Peyer's patch (tissue), 4 donors: ENCODE results near the gene ARHGAP26.

Experiments
- CTCF ChIP-seq, 6 experiments: fragments of 450-650 bp in 4 of 6; fragments of 200-600 bp in 2 of 6; sonication (generic) in 1 of 6; IDR thresholded peaks; one replicate each; pipeline ENCODE4 v1.5.1; 2017 to 2019; ENCODE audit warnings: antibody characterized with exemption in 6 of 6, mild to moderate bottlenecking in 3 of 6, moderate library complexity in 1 of 6
- POLR2A ChIP-seq, 2 donors: fragments of 450-650 bp; IDR thresholded peaks; one replicate each; pipeline ENCODE4 v1.5.1; 2017; ENCODE audit warnings: antibody characterized with exemption in 2 of 2, mild to moderate bottlenecking in 2 of 2, moderate library complexity in 2 of 2

GRCh38 chr5:143134269-143134668 is 364.1 kb downstream of the ARHGAP26 start:
- TF ChIP-seq CTCF (IDR thresholded peaks at IDR 0.05) (no peak), POLR2A (IDR thresholded peaks at IDR 0.05) (no peak)
